GM19023 (cell line): Measurements from ENCODE around the gene ZNF695.

Experiments
- ATAC-seq: cut with Tn5 transposase; IDR thresholded peaks from one replicate; pipeline ENCODE4 v1.9.1; 2021; ENCODE audit warnings: mild to moderate bottlenecking, moderate library complexity; ENCODE audit not compliant: unreplicated experiment

The ZNF695 gene

GRCh38 chr1:246959944-246960693 is 47.7 kb downstream of the ZNF695 start:
- ATAC-seq = no peak

GRCh38 chr1:246954126-246954525 is 53.7 kb downstream of the ZNF695 start:
- ATAC-seq = no peak

GRCh38 chr1:246951413-246951812 is 56.4 kb downstream of the ZNF695 start:
- no peak for ATAC-seq

- no peak for ATAC-seq
These were observed 57.9 kb downstream of the ZNF695 start for GRCh38 chr1:246949956-246950355.

GRCh38 chr1:246947255-246947654 is 60.6 kb downstream of the ZNF695 start:
- ATAC-seq = no peak

GRCh38 chr1:246946366-246946765 is 61.5 kb downstream of the ZNF695 start:
- ATAC-seq = no peak
